NCI-H446 (cell line): ENCODE measurements around the gene BCL7B.
"Not testable (repeated sequence)": the region's sequence is repeated elsewhere in the genome, so short reads cannot be mapped to it uniquely, and the experiment has no call there.

Source experiments
- DNase-seq, 2 experiments: peaks; one replicate each; lab custom pipeline; 2025; lab: John Stamatoyannopoulos, UW

BCL7B gene

DNA sequence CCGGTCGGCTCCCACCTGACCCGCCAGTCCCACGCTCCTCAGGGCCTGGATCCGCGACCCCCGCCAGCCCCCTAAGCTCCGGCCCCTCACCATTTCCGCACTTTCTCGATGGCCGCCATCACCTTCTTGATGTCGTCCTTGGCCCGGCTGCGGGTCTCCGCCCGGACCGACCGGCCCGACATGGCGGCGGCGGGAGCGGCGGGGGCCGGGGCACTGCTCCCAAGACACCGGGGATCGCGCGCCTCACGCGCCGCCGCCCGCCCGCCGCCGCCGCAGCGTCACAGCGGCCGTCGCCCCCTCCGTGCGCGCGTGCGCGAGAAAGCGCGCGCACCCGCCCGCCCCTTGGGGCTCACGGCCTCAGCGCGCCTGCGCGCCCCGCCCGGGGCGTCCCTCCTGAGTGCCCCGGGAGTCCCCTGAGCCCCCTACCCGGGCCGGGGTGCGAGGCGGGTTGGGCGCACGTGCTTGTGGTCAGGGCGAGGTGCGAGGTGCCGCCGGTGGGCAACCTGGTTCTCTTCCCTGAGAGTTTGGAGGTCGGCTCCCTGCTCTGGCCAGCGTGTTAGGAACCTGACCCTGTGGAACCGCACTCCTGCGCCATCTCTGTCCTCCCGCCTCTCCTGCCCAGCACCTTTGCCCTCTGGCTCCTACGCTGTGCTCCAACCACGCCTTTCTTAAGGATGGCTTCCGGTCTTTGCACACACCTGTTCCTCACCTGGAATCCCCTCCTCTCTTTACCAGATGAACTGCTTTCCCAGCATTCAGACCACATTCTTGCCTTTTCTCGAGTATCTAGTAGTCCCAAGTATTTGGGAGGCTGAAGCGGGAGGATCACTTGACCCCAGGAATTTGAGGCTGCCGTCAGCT lies at the start of gene BCL7B:
Gene BCL7B, minus strand, starts transcription at position 294 of the 861 bp plus-strand sequence. Its CDS starts 112 bp downstream, at position 182.
- DNase-seq, result peak in 1 of 2 experiments; percentile 58

DNA sequence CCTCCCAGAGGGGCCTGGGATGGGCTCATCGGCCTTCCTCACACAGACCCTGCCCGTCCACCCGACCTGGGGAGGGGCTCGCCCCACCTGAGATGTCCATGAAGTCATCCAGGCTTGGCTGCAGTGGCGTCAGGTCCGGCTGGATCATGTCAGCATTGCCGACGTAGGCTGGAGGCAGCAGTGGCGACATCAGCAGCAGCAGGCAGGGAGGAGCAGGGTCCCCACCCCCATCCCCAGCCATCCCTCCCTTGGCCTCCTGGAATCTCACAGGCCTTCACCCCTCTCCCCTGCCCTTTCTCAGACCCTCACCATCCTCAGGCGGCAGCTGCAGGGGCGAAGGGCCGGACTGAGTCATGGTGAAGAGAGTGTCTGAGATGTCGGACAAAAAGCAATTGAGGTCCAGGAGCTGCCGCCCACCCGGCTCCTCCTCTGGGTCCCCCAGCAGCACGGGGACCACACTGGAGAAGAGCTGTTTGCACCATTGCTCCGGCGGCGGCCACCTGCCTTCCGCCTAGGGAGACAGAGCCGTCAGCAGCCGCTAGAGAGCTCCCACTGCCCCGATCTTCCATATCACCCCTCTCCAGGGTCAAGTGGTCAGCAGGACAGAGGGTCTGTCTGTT lies 48.2 kb upstream of the BCL7B start:
- no peak for DNase-seq

DNA sequence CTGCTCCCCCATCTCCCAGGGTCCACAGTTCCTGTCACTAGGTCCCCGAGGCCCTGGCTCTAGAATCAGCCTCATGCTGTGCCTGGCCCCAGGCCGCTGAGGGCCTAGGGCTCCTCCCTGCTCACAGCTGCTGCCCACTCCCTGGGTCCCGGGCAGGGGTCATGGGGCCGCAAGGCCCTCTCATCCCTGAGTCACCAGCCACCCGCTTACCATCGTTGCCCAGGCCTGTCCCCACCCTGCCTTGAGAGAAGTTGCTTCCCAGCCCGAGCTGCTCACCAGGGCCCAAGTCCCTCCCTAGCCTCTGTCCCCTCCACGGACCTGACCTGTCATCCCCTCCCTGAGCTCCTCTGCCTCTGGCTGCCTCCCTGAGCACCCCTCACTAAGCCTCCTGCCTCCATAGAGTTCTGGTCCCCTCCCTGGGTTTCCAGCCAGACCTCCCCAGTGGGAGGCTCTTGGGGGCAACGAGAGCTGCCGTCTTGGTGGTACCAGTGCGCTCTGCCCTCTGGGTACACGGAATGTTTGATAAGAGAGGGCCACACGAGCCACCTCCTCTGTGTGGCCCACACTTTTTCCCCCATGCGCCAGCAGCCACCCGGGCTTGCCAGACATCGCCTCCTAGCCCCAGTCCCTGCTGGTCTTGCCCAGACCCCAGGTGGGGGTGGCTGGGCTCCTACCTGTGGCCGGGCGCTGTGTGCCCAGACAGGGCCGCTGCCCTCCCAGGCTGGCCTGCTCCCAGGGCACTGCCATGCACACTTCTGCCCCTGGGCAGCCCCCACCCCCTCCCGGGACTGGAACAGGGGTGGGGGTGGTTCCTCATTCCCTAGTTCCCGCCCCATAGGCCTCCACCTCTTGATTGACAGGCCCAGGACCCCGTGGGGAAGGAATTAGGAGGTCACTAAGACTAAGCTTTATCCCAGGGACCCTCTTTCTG lies 45.5 kb upstream of the BCL7B start:
- DNase-seq, result no peak

DNA sequence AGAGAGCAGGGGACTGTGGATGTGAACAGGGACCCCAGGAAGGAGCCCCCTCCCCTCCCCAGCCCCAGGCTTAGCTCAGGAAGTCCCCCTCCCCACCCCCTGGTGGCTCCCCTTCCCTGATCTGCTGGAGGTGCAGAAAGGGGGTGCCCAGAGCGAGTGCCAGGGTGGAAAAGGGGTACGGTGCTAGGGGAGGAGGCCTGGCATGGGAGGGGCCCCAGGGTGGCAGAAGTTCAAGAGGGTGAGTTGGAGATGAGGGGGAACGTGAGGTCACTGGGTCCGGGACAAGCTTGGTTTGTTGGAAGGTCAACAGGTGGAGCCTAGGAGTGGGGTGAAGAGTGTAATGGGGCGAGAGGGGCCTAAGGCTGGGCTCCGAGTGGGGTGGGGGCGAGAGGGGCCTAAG lies 42.4 kb upstream of the BCL7B start:
- no peak for DNase-seq

DNA sequence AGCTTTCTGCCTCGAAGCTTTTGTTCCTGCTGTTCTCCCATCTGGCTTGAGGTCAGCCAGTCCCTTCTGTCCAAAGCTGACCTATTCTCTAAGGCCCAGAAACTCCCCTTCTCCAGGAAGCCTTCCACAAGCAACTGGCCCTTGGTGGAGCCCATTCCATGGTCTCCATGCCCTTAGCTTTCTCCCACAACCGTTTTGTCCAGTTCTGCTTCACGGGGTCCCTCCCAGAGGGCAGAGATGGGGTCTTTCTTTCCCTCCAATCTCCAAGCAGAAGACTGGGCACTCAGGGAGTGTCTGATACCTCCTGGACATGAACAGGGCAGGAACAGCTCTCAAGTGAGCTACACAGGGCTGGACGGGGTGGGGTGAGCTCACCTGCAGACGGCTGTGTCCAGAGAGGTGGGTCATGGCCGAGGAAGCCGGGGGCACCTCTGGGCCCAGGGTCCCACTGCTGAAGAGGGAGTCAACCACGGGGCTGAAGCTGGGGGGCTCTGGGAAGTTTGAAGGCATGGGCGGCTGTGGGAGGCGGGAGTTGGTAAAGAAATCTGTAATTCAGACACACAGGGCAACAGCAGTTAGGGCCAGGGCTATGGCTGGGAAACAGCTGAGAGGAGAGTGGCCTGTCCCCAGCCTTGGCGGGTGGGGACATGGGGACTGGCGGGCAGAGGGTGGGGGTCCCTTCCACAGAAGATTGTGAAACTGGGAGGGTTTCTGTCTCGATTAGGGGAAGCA lies 41.8 kb upstream of the BCL7B start:
- no peak for DNase-seq

DNA sequence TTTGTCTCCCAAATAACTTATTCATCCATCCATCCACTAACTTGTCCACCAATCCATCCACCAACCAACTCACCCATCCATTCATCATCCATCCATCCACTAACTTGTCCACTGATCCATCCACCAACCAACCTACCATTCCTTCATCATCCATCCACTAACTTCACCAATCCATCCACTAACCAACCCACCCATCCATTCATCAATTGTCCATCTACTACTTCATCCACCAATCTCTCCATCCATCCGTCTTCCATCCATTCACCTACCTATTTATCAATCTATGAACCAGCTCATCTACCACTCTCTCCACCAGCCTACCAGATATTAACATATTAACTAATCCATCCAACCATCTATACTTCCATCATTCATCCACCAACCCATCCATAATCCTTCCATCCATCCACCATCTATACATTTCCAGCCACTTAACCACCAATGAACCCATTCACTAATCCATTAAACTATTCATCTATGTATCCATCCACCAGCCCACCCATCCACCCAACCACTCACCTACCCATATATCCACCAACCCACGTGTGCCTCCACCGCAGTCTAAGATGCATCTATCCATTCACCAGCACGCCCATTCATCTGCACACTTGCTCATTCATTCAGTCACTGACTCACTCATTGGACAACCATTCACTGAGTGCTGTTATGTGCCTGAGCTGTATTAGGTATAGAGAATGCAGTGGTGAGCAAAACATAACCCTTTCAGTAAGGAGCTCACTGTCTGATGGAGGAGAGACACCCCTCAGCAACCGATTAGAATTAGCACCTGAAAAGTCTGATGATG lies 40.7 kb upstream of the BCL7B start:
- no peak for DNase-seq

DNA sequence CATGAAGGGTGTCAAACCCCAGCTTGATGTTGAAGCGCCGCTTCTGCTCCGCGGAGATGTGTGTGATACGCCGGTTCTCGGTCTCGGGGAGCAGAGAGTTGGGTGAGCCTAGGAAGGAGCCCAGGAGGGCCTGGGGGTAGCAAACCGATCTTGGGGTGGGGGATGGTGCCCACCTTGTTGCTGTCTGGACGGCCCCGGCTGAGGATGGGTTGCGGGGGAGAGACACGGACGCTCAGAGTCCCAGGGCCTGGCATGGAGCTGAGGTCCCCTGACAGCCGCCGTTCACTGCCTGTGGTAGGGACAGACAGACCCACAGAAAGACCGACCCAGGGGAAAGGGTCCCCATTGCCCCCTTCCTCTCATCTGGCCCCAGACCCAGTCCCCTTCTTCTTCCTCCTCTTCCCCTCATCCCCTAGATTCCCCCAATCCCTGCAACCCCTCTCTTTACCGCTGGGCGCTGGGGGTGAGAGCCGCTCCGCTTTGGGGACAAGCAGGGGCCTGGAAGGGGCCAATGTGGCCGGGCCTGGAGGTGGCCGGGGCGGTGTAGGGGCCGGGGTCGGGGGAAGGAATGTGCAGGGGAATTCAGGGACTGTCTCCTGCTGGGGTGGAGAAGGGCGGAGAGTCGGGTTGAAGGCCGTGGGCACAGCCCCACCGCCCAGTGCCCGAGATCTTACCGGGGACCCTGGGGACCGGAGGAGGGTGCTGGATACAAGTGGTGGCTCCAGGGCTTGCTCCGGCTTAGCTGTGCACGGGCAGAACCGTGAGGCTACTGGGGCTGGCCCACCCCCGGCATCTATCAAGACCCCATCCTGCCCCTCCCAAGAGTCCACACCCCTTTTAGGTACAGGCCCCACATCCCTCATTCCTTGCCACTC lies 38.9 kb upstream of the BCL7B start:
- no peak for DNase-seq

DNA sequence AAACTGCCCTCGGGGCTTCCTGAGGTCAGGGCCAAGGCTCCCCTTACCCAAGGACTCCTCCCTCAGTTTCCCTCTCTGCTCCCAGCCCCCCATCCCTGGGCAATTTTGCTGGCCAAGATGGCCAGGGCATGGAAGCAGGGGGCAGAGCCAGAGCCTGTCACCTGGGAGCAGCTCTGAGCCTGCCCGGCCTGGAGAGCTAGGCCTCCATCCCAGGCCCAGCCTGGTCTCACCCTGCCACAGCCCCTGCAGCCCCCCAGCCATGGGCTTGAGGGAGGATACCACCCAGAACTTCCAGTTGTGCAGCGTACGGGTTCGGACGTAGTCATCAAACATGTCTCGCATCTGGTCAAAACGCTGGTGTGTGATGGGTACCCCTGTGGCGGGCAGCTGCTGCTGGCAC lies 37.9 kb upstream of the BCL7B start:
- no peak for DNase-seq

DNA sequence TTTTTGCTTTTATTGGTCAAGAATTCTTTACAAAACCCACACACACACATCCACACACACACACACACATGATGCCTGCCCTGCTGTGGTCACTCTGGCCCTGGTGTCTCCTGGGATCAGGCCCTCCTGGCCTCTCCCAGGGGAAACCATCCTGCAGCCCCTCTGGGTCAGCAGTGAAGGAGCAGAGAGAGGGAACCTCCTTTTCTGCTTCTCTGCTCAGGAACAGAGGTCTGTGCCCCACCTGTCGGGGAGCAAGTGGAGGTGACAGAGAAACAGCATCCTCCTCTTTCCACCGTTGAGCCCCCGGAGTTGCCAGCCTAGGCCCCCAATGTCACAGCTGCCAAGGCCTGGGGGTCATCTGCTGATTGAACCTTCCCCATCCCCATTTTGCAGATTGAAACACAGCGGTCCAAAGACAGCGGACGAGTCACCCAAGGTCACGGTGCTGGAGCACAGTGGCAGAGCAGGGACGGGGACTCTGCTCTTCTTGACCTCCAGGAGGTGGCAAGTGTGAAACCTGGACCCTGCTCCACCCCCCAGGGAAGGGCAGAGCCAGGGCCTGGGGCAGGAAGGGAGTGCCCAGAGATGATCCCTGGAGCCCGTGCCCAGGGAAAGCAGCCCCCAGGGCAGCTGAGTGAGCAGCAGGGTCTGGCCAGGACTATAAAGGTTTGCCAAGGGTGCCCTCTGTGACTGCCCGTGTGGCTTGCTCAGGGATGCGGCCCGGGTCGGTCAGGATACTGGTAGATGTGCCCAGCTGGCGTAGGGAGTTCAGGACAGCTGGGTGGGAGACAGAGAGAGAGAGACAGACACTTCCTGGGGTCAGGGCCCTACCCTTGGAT lies 35.9 kb upstream of the BCL7B start:
- no peak for DNase-seq

DNA sequence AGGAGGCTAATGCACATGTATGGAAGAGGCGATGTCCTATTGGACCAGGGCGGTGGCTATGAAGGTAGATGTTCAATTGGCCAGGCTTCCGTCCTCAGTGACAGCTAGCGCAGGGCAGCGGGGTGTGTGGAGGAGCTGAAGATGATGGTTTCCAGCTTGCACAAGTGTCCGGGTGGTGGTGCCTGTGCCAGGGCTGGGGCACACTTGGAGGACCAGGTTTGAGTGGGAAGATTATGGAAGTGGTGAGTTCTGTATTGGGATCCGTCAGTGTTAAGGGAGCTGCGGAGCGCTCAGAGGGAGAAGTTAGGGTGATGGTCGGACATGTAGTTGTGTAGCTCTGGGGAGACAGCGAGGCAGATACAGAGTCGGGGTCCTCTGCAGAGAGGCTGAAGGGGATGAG lies 29.4 kb upstream of the BCL7B start:
- no peak for DNase-seq

DNA sequence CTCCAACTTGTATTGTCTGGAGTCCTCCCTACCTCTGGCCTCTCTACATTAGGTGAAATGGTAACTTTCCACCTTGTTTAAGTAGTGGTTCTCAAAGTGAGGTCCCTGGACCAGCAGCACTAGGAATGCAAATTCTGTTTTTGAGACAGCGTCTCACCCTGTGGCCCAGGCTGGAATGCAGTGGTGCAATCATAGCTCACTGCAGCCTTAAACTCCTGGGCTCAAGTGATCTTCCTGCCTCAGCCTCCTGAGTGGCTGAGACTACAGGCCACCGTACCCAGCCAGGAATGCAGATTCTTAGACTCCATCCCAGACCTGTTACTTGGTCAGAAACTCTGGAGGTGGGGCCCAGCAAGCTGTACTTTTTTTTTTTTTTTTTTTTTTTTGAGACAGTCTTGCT lies 27.7 kb upstream of the BCL7B start:
- no peak for DNase-seq

DNA sequence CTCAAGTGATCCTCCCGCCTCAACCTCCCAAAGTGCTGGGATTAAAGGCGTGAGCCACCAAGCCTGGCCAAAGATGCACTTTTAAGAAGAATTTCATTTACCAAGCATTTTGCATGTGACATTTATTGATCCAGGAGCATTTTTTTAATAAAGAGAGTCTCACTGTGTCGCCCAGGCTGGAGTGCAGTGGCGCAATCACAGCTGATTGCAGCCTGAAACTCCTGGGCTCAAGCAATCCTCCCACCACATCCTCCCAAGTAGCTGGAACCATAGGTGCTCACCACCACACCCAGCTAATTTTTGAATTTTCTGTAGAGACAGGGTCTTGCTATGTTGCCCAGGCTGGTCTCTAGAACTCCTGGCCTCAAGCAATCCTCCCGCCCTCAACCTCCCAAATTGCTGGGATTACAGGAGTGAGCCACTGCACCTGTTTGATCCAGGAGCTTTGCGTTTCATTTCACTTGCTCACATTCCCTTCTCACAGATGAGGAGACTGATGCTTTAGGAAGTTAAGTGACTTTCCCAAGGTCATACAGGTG lies 25.2 kb upstream of the BCL7B start:
- DNase-seq, result no peak

DNA sequence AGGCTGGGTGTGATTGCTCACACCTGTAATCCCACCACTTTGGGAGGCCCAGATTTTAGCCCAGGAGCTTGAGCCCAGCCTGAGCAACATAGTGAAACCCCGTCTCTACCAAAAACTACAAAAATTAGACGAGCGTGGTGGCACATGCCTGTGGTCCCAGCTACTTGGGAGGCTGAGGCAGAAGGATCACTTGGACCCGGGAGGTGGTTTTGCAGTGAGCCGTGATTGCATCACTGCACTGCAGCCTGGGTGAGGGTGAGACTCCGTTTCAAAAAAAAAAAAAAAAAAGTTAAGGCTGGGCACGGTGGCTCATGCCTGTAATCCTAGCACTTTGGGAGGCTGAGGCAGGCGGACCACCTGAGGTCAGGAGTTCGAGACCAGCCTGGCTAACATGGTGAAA lies 23.5 kb upstream of the BCL7B start:
- not testable (repeated sequence) for DNase-seq

DNA sequence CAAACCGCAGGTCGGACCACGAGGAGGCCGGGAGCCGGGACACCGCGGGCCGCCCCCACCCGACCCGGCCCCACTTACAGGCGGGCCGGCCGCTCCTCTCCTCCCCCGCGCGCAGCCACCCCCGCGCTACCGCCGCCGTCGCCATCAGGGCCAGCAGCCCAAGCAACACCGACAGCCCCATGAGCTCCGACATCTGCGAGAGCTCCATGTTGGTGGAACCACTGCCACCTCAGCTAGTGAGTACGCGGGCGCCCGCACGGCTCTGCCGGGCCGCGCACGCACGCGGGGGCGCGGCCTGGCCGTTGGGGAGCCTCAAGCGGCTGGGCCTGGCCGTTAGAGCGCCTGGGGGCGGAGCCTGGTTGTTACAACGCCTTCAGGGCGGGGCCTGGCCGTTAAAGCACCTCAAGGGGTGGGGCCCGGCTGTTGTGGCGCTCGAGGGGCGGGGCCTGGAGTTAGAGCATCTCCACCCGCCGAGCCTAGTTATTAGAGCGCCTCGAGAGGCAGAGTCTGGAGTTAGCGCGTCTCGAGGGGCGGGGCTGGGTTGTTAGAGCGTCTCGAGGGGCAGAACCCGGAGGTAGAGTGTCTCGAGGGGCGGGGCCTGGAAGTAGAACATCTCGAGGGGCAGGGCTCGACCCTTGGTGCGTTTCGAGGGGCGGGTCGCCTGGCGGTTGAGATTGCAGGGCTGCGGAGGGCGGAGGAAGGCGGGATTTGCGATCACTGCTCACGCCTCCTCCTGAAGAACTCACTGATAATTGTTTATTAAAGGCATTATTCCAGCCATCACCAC lies 21.0 kb upstream of the BCL7B start, which contains the start of gene TBL2:
Gene TBL2, minus strand, starts transcription at position 238 of the 787 bp plus-strand sequence. Its CDS starts 30 bp downstream, at position 208.
- DNase-seq, result peak; percentile 87 to 94

DNA sequence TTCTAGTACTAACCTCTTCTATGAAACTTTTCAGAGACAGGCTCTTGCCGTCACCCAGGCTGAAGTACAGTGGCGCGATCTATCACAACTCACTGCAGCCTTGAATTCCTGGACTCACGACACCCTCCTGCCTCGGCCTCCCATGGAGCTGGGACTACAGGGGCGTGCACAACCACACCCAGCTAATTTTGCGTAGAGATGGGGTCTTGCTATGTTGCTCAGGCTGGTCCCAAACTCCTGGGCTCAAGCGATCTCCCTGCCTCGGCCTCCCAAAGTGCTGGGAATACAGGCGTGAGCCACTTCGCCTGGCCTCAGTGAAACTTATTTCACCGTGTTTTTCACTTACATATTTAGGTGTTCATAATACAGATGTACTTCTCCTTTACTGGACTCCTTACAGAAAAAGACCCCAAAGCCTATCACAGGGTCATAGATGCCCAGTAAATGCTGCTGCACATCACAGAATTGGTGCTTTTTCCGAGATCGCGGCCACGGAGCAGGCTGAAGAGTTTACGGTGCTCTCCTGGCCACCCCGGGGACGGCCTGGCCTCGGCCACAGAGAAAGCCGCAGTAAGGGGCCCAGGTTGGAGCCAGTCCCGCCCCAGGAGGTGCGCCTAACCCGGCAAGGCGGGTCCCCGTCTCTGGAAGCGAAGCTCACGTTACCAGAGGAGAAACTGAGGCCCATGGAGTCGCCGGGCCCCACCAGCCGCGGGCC lies 20.3 kb upstream of the BCL7B start:
- DNase-seq, result no peak

DNA sequence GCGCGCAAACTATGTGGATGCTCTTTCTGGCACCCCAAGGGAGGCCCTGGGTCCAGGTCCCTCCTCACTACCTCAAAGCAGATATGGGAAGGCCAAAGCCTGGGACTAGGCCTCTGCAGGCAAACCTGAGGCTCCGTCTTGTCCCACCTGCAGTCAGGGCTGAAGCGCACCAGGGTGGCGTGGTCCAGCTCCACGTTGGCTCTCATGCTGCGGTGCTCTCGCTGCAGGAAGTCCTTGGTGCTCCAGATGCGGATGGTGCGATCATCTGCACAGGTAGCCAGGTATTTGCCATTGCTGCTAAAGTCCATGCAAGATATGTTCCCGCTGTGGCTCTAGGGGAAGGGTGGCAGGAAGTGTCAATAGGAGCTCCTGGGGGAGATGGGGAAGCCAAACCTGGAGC lies 16.3 kb upstream of the BCL7B start:
- no peak for DNase-seq

DNA sequence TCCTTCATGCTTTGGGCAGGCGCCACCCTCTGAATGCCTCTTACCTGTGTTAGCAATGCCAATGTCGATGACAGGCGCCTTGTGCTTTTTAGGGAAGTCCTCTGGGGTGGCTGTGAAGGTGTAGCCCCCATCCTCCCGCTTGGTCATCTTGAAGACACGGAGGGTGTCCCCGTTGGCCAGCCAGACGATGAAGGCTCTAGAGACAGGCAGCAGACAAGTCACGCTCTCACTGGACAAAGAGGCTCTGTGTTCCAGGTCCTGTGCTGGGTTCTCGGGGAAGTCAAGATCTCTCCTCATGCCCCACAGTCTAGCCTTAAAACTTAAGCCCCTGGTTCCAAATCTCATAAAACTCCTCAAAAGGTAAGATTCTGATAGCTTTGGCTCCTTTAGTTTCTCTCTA lies 15.8 kb upstream of the BCL7B start:
- no peak for DNase-seq
